HG02870 (cell line): ENCODE results near the gene SHB.

ENCODE experiments used
- ATAC-seq: cut with Tn5 transposase; IDR thresholded peaks from one replicate; pipeline ENCODE4 v1.9.1; 2021; ENCODE audit warnings: mild to moderate bottlenecking, moderate library complexity; ENCODE audit not compliant: unreplicated experiment

SHB gene

DNA sequence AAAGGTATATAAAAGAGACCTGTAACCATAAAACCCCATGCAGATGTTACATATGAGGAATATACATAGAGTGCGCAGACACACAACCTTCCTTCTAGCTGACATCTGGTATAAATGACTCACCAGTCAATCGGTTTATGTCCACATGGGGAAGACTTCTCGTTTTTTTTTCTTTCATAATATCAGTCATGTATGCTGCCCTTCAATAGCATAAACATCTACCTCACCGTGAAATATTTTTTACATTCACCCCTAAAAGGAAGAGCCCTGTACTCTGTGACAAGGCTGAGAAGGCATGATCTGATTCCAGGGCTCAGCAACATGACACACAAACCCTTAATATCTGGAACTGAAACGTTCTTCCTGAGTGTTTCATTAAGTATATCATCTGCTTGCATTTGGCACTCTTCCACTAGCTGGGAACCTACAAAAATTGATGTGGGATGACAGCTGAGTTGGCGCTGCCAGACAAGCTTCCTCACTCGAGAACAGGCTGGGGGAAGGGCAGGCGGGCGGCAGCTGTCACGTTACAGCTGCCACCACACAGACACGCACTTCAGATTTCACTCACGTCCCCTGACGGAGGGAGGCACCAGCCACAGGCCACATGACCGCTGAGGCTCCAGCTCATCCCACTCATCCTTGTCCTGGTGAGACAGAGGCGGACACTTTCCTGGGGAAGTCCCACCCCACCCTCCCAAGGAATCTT is 74.2 kb downstream of the SHB start:
- peak; percentile 67 for ATAC-seq

DNA sequence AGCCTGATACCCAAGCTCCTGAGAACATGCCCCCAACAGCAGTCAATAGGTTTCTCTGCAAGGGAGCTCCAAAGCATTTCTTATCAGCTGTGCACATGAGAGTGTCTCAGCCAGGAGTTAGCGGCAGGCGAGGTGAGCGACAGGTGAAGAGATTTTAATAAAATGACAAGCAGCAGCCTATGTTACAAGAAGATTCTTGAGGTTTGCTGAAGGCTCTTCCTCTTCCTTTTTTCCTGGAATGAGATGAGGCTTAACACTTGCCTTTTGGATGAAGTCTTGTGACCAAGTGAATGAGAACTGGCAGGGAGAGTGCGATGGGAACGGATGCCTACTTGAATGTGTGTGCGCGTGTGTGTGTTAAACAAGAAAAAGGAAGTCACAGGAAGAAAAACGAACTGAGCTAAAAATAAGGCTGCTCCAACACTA is 76.1 kb downstream of the SHB start:
- no peak for ATAC-seq

DNA sequence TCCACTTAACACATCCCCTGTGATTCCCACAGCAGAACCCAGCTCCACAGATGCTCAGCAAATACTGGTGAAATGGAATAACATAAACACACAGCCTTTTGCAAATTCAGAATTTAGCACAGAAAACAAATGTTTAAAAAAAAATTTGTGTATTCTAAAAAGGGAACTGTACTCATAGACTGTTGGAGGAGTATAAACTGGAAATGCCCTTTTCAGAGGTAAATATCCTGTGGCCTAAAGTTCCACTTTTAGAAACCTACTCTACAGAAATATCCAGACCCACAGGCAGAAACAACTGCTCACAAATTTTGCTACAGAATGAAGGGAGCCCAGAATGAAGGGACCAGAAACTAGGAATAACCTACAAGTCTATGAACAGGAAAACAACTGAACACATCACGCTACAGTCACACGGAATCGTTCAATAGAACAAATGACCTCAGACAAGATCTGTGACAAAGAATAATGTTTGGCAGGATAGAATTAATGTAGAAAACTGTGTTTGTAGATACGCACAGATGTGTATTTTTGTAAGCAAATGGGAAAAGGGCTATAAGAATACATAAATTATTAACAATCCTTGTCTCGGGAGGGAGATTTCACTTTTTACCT is 78.5 kb downstream of the SHB start:
- ATAC-seq: no peak

DNA sequence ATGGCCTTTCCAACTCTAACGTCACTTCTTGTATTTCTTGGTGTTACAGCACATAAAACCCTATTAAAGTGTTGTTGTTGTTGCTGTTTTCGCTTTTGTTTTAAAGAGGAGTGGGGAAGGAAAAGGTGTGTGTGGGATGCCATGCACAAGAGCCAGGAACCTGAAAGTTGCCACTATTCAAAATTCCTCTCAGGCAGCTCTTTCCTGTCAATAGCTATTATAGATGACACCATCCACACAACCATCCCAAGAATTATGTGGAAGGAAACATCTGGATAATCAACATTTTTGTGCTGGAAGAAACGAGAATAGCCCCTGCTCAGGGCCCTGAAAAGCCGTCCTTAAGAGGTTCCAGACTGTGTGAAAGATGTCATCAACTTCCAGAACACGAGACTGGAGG is 79.3 kb downstream of the SHB start:
- ATAC-seq: no peak

DNA sequence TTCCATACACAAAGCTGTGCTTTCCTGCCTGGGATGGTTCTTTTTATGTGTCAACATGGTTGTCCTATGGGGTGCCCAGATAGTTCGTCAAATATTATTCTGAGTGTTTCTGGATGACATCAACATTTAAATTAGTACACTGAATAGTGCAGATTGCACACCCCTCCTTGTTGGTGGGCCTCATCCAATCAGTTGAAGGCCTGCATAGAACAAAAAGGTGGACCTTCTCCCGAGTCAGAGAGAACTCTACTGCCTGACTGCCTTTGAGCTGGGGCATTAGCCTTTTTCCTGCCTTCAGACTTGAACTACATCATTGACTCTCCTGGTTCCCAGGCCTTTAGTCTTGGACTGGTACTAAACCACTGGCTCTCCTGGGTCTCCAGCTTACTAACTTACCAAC is 80.4 kb downstream of the SHB start:
- no peak for ATAC-seq

DNA sequence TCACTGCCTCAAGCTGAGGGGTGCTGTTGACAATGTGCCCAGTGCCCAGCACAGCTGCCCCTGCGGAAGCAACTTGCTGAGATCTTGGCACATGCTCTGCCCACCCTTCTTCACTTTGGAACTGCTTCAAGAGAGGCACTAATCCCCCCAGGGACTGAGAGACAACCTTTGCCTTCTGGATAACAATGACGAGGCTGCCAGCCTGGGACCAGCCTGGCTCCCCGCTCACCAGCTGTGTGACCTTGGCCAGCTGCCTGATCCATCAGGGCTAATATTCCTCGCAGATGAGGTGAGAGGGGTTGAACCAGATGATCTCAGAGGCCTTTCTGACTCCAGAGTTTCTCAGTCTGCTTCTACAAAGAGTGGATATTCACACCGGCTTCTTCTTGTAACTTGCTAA is 81.0 kb downstream of the SHB start:
- no peak for ATAC-seq

DNA sequence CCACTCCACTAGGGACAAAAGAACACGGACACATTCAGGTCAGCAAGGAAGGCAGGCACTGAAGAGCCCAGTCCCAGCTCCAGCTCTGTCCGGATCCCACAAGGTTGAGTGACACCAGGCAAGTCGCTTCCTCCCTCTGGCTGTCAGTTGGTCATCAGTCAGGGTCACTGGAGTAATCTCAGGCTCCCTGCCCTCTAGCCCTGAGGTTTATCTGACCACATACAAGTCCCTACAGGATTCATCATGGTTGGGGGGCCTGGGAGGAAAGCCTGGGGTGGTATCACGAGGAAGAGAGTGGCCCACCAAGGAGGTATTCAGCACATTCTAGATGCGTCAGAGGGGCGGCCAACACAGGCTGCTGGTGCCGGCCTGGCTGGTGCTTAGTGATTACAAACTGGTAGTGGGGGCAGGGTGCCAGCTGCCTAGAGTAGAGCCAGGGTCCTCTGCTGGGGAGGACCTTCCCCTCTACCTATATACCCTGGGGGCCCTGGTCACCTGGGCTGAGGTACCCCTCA is 81.5 kb downstream of the SHB start:
- ATAC-seq: no peak

DNA sequence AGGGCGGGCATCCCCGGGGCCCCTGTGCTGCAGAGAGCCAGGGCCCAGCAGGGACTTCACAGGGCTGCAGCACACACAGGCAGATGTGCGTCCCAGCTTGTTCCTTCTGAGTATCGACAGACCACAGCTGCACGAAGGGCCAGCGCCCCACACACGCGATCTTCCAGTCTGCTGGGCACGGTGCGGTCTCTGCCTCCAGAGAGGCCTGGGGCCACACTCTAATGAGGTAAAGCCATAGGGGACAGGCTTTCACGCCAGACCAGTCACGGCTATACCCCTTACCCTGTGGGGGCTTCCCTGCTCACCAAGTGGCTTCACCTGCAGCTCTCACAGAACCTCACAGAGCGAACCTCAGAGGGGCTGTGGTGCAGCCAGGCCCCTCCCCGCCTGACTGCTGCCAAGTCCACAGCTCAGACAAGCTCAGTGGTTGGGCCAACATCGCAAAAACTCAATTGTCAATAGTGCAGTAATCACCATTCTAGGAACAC is 82.2 kb downstream of the SHB start:
- no peak for ATAC-seq

DNA sequence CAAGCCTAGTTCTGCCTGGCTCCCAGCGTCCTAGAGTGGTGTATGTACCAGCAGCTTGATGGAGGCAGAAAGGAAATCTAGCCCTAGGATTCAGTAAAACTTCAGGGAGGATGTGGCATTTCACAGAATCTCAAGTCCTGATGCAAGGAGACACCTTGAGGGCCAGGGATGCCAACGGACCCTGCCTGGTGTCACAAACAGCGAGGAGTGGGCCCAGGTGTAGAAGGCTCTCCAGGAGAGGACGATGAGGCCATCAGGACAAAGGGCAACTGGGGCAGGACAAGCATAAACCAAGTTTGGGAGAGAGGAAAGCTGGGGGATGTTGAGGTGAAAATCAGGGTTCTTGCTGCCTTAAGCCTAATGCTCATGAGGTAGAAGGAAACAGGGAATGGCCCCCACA is 83.0 kb downstream of the SHB start:
- ATAC-seq: no peak

DNA sequence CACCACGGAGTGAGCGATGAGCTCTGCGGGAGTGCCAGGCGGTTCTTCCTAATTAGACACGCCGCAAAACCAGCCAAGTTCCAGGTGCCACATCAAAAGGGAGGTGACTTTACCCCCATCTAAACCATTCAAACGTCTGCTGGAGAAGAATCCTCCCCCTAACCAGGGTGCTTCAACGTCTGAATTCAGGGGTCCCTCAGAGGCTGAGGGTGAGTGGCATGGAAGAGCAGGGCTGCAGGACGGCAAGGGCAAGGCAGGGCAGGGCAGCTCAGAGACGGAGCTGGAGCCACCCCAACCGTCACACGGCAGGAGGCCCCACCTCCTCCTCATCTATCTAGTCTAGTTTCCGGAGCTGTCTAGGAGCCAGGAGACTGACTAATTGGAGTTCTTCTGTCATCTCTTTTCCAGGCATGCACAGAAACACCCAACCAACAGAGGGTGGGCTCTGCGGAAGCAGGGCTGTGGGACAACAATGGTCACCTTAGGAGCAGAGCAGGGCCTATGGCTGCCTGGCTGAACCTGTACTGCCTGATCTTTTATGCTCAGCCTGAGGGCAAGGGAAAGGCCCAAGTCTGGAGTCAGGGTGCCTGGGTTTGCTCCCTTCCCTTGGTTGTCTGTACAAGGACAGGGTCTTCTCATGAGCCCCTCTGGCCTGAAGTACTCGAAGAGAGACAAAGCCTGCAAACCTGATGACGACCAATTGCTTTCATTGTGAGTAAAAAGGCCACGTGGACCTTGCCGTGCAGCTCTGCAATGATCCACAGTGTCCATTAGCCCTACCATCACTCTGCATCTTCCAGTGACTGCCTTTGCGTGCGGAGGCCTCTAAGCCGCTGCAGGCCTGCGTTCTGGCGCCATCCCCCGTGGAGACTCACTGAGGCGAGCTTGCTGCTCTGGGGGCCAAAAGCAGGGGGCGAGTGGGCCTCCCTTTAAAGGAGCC is 84.1 kb downstream of the SHB start:
- ATAC-seq: no peak

DNA sequence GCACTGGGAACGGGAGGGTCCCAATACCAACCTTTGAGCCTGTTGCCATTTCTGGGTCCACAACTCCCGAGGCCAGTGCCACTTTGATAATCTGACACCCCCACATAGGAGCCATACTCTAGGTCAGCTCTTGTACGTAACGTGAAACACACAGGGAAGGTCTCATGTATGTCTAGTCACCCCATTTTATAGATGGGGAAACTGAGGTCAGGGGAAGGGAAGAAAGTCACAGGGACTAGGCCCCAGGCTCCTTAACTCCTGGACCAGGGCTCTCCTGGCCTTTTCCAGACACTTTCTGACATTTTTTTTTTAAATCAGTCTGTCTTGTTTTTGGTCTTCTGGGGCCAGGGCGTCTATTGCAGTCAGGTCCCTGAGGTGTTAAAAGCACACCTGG is 84.8 kb downstream of the SHB start:
- ATAC-seq: no peak

DNA sequence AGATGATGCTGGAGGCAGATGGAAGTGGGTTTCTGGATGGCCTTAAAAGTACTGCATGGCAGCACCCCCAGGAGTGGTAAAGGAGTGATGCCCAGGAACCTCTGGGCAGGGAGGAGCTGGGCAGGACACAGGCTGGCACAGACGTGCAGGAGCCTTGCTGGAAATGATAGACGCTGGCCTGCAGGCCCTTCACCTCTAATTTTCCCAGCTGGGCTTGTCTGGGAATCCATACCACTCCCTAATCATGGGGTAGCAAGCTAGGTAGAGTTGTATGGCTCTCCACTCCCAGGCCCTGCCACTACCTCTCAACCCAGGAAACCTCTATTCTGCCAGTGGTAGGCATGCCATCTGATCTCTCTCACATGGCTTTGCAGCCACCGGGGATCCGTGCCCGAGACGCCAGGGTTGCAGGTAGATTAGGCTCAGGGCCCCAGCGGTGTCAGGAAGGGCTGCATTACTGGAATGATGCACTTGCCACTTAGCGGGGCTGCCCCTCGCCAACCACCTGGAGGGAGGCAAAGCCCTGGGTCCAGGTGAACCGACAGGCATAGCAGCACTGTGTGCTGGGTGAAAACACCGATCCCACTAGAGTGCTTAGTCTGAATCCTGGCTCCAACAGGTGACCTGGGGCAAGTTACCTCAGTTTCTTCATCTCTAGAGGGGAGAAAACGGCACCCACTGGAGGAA is 85.5 kb downstream of the SHB start:
- ATAC-seq: no peak

DNA sequence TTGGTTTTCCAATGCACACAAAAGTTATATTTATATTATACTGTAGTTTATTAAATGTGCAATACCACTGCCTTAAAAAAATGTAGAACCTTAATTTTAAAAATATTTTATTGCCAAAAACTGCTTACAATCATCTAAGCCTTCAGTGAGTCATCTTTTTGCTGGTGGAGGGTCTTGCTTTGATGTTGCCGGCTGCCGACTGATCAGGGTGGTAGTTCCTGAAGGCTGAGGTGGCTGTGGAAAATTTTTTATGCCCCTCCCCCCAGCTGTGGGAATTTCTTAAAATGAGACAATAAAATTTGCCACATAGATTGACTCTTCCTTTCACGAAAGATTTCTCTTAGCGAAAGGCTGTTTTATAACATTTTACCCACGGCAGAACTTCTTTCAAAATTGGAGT is 89.2 kb downstream of the SHB start:
- ATAC-seq: no peak

DNA sequence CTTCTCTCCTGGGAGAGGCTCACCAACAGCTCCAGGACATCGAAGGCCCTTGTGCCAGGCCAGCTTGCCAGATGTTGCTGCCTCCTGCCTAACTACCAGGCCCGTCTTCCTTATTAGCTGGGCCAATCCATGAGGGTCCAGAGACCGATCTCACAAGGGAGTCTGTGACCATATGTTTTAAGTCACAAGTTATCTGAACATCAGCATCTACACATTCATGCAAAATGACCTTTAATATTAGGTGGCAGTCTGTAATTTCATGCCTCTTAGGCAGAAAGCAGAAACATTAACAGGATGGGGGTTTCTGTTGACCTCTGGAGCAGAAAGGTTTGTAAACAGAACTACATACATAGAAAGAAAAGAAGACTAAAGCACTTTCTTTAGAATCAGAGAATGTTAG is 90.0 kb downstream of the SHB start:
- ATAC-seq: no peak

DNA sequence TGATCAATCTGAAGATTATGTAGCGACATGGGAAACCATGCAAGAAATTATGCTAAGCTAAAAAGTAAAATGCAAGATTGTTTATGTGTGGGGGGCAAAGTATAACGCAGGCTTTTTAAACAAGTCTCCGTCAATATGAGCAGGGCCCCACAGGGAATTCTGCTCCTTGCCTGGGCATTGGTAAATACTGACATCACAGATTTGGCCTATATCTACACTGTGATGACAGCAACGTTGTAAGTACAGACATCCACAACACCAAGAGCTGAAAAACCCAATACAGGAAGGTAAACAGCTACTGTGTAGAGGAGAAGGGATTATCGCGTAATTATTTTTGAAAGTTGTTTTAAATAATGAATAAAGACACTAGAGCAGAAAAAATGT is 90.6 kb downstream of the SHB start:
- no peak for ATAC-seq

DNA sequence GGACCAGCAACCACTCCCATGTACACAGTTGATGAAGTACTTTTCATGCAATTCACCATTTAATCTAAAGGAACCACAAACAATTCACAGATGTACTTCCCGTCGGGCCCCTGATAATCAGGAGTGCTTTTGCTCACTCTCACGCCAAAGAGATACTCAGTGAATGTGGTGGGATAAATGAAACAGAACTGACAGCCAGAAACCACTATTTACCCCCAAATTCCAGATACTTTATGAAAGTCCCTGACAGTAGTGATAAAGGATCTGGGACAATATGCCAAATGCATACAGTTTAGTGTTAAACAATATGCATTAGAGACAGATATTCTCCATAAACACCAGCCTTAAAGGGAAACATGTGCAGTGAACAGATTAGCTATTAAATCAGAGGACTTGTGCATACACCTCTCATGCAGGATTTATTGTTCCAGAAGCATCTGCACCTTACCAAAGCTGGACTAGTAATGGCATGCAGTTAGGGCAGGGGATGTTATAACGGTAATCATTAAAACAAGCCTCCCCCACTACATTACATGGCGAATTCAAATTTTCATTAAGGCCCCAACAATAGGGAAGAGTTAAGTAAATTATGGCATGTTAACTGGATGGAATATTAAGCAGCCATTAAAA is 91.1 kb downstream of the SHB start:
- ATAC-seq: no peak

DNA sequence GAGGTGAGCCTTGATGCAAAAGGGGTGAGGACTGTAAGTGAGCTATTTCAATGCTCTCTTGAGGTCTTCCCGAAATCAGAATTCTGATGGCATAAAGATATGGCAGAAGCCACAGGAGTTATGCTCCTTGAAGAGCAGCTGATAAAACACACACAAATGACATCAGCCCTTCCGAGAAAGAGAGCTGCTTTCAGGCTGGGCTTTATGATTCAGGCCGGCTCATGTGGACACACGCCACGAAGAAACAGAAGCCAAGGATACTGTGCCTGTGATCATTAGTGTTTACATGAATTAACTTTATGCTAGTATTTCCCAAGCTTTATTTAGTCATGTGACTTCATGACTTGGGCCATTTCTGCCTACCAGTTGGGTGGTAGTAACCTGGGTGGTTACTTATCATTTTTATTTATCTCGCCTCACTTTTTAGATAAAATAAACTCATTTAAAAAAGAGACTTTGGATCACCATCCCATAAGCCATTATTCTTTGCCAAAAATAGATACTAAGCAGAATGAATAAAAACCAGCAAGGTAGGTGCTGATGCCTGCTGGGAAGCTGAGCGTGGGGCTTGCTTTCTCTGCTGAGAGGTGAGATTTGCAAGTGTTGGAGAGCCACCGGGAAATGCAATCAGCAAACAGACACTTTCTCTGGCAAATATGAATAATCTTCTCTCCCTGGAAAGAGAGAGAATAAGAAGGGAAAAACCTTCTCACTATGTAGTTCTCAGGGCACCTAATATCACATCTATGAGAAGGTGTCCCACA is 92.1 kb downstream of the SHB start:
- no peak for ATAC-seq

DNA sequence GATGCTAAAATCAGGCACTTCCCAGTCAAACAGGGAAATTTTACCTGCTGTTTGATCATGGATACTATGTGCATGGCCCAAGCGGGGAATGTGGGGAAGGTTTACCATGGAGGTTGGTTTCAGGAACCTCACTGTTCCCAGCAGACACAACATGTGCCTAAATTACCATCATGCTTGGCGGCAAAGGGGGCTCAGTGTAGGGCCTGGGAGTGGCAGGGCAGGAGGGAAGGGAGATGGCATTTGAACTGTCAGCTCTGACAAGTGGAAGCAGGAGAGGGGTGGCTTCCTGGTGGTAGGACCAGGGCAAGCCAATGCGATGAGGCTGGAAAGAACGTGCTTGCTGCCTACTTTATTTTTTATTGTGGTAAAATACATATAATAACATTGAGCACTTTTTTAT is 93.4 kb downstream of the SHB start:
- ATAC-seq: no peak

DNA sequence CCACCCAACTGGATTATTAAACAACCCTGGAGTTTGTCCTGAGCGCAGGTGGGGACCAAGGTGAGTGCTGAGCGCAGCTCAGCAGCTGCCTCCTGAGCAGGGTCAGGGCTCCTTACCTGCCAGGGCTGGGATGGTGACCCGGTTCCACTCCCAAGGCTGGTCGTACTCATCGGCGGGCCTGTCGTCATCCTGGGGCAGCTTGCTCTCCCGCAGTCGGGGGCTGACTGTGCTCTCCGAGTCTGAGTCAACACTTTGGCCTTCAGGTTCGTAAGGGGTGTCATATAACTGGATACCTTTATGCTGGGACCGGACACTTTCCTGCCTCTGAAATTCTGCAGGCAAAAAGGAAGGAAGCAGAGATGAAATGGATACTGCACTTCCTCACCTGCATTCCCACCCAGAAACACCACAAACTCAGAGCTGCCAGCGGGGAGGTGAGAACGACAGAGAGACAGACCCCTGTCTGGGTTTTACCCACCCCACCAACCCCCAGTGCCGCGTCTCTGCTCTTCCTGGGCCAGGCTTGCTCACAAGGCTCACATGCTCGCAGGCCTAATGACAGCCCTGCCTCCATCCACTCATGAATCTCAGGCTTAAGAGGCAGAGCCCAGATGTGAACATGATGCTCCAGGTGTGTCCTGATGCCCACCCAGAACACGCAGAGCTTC is 94.4 kb downstream of the SHB start:
- ATAC-seq: no peak
